Measurements from ENCODE around the gene AXIN1.
"Not testable (repeated sequence)": the region's sequence is repeated elsewhere in the genome, so short reads cannot be mapped to it uniquely, and the experiment has no call there.

AXIN1 gene

GRCh38 chr16:363766-364490, 11.4 kb upstream of the AXIN1 start:
- Histone ChIP-seq H3K27ac (ENCODE audit: low read length) (no peak overlapping the region), H3K27me3 (ENCODE audit: control insufficient read depth, insufficient read depth, low read length) (no peaks in the 10 kb centered on the region), H3K4me1 (ENCODE audit: control insufficient read depth, low read depth, low read length) (no peaks in the 10 kb centered on the region), H3K9me3 (ENCODE audit: control insufficient read depth, low read depth, low read length) (no peaks in the 10 kb centered on the region), H3K36me3 (ENCODE audit: control insufficient read depth, low read depth, low read length) (peaks cover 26% of the 10 kb centered on the region), H3K9ac (ENCODE audit: low read length) (no peak overlapping the region), H3K4me3 (ENCODE audit: low read length) (no peak overlapping the region)

GRCh38 chr16:363110-363765, 10.7 kb upstream of the AXIN1 start:
- H3K27ac ChIP-seq (ENCODE audit: low read length), result no peak overlapping the region
- no peak overlapping the region for H3K9ac ChIP-seq (ENCODE audit: low read length)

GRCh38 chr16:362702-362999, 10.1 kb upstream of the AXIN1 start:
- not testable (repeated sequence) for H3K27me3 ChIP-seq (ENCODE audit: control insufficient read depth, insufficient read depth, low read length); H3K4me1 ChIP-seq (ENCODE audit: control insufficient read depth, low read depth, low read length); H3K4me3 ChIP-seq (ENCODE audit: low read length); H3K27ac ChIP-seq (ENCODE audit: low read length); H3K9ac ChIP-seq (ENCODE audit: low read length); H3K9me3 ChIP-seq (ENCODE audit: control insufficient read depth, low read depth, low read length)
- peaks cover 13% of the 10 kb centered on the region for H3K36me3 ChIP-seq (ENCODE audit: control insufficient read depth, low read depth, low read length)

More at GRCh38 chr16:363110-363765, 10.7 kb upstream of the AXIN1 start:
- no peaks in the 10 kb centered on the region for H3K9me3 ChIP-seq (ENCODE audit: control insufficient read depth, low read depth, low read length)
- peaks cover 19% of the 10 kb centered on the region for H3K36me3 ChIP-seq (ENCODE audit: control insufficient read depth, low read depth, low read length)
- no peak overlapping the region for H3K4me3 ChIP-seq (ENCODE audit: low read length)
- H3K4me1 ChIP-seq (ENCODE audit: control insufficient read depth, low read depth, low read length), result no peaks in the 10 kb centered on the region
- H3K27me3 ChIP-seq (ENCODE audit: control insufficient read depth, insufficient read depth, low read length), result no peaks in the 10 kb centered on the region

GRCh38 chr16:361872-362701, 9.6 kb upstream of the AXIN1 start:
- no peak overlapping the region for H3K9ac ChIP-seq (ENCODE audit: low read length)

GRCh38 chr16:361341-361871, 8.9 kb upstream of the AXIN1 start:
- no peaks in the 10 kb centered on the region for H3K27me3 ChIP-seq (ENCODE audit: control insufficient read depth, insufficient read depth, low read length)
- H3K36me3 ChIP-seq (ENCODE audit: control insufficient read depth, low read depth, low read length), result peaks cover 3% of the 10 kb centered on the region
- no peaks in the 10 kb centered on the region for H3K9me3 ChIP-seq (ENCODE audit: control insufficient read depth, low read depth, low read length)
- no peaks in the 10 kb centered on the region for H3K4me1 ChIP-seq (ENCODE audit: control insufficient read depth, low read depth, low read length)
- no peak overlapping the region for H3K4me3 ChIP-seq (ENCODE audit: low read length)
- no peak overlapping the region for H3K27ac ChIP-seq (ENCODE audit: low read length)
- no peak overlapping the region for H3K9ac ChIP-seq (ENCODE audit: low read length)

More at GRCh38 chr16:361872-362701, 9.6 kb upstream of the AXIN1 start:
- no peak overlapping the region for H3K27ac ChIP-seq (ENCODE audit: low read length)
- H3K9me3 ChIP-seq (ENCODE audit: control insufficient read depth, low read depth, low read length), result no peaks in the 10 kb centered on the region
- H3K4me3 ChIP-seq (ENCODE audit: low read length), result no peak overlapping the region
- peaks cover 8% of the 10 kb centered on the region for H3K36me3 ChIP-seq (ENCODE audit: control insufficient read depth, low read depth, low read length)
- H3K4me1 ChIP-seq (ENCODE audit: control insufficient read depth, low read depth, low read length), result no peaks in the 10 kb centered on the region
- H3K27me3 ChIP-seq (ENCODE audit: control insufficient read depth, insufficient read depth, low read length), result no peaks in the 10 kb centered on the region

- no peak overlapping the region for H3K27ac ChIP-seq (ENCODE audit: low read length)
- H3K9me3 ChIP-seq (ENCODE audit: control insufficient read depth, low read depth, low read length), result no peaks in the 10 kb centered on the region
- H3K27me3 ChIP-seq (ENCODE audit: control insufficient read depth, insufficient read depth, low read length), result no peaks in the 10 kb centered on the region
- H3K4me1 ChIP-seq (ENCODE audit: control insufficient read depth, low read depth, low read length), result no peaks in the 10 kb centered on the region
- no peak overlapping the region for H3K9ac ChIP-seq (ENCODE audit: low read length)
- no peak overlapping the region for H3K4me3 ChIP-seq (ENCODE audit: low read length)
- H3K36me3 ChIP-seq (ENCODE audit: control insufficient read depth, low read depth, low read length), result no peaks in the 10 kb centered on the region
Measured at GRCh38 chr16:360698-361336, 8.3 kb upstream of the AXIN1 start.

GRCh38 chr16:359871-360697, 7.6 kb upstream of the AXIN1 start:
- Histone ChIP-seq H3K4me1 (ENCODE audit: control insufficient read depth, low read depth, low read length) (no peaks in the 10 kb centered on the region), H3K4me3 (ENCODE audit: low read length) (no peak overlapping the region), H3K9ac (ENCODE audit: low read length) (no peak overlapping the region), H3K36me3 (ENCODE audit: control insufficient read depth, low read depth, low read length) (no peaks in the 10 kb centered on the region), H3K27ac (ENCODE audit: low read length) (no peak overlapping the region), H3K9me3 (ENCODE audit: control insufficient read depth, low read depth, low read length) (no peaks in the 10 kb centered on the region), H3K27me3 (ENCODE audit: control insufficient read depth, insufficient read depth, low read length) (no peaks in the 10 kb centered on the region)

- H3K27ac ChIP-seq (ENCODE audit: low read length), result no peak overlapping the region
- H3K9me3 ChIP-seq (ENCODE audit: control insufficient read depth, low read depth, low read length), result no peaks in the 10 kb centered on the region
- H3K9ac ChIP-seq (ENCODE audit: low read length), result no peak overlapping the region
- no peak overlapping the region for H3K4me3 ChIP-seq (ENCODE audit: low read length)
- H3K4me1 ChIP-seq (ENCODE audit: control insufficient read depth, low read depth, low read length), result no peaks in the 10 kb centered on the region
- H3K27me3 ChIP-seq (ENCODE audit: control insufficient read depth, insufficient read depth, low read length), result no peaks in the 10 kb centered on the region
- H3K36me3 ChIP-seq (ENCODE audit: control insufficient read depth, low read depth, low read length), result no peaks in the 10 kb centered on the region
Measured at GRCh38 chr16:359067-359763, 6.7 kb upstream of the AXIN1 start.

GRCh38 chr16:356741-357140, 4.2 kb upstream of the AXIN1 start:
- Histone ChIP-seq H3K4me1 (ENCODE audit: control insufficient read depth, low read depth, low read length) (no peaks in the 10 kb centered on the region), H3K9me3 (ENCODE audit: control insufficient read depth, low read depth, low read length) (no peaks in the 10 kb centered on the region), H3K4me3 (ENCODE audit: low read length) (no peak overlapping the region), H3K27me3 (ENCODE audit: control insufficient read depth, insufficient read depth, low read length) (no peaks in the 10 kb centered on the region), H3K27ac (ENCODE audit: low read length) (no peak overlapping the region), H3K9ac (ENCODE audit: low read length) (no peak overlapping the region), H3K36me3 (ENCODE audit: control insufficient read depth, low read depth, low read length) (no peaks in the 10 kb centered on the region)

GRCh38 chr16:354971-355461, 2.5 kb upstream of the AXIN1 start:
- Histone ChIP-seq H3K4me1 (ENCODE audit: control insufficient read depth, low read depth, low read length) (no peaks in the 10 kb centered on the region), H3K4me3 (ENCODE audit: low read length) (no peak overlapping the region), H3K36me3 (ENCODE audit: control insufficient read depth, low read depth, low read length) (peaks cover 3% of the 10 kb centered on the region), H3K27me3 (ENCODE audit: control insufficient read depth, insufficient read depth, low read length) (no peaks in the 10 kb centered on the region), H3K9me3 (ENCODE audit: control insufficient read depth, low read depth, low read length) (no peaks in the 10 kb centered on the region), H3K27ac (ENCODE audit: low read length) (no peak overlapping the region), H3K9ac (ENCODE audit: low read length) (no peak overlapping the region)
